NT2/D1 (cell line): ENCODE results near the gene SLC5A1.
A peak's percentile ranks its signal among the peaks of the same experiment; 100 is the strongest.

ENCODE experiments used
- DNase-seq: peaks from one replicate; pipeline ENCODE4 v3.0.0-alpha.2; 2011; ENCODE audit warnings: low read depth, low spot score
- H3K27me3 ChIP-seq: 2 replicates; pipeline ENCODE4 v1.6.0; 2011; ENCODE audit warnings: mild to moderate bottlenecking; ENCODE audit not compliant: insufficient read length, insufficient read depth
- H3K36me3 ChIP-seq: 2 replicates; pipeline ENCODE4 v1.6.1; 2011; ENCODE audit warnings: mild to moderate bottlenecking, low read length, mixed read lengths; ENCODE audit not compliant: insufficient read depth, insufficient read length
- H3K4me1 ChIP-seq: 2 replicates; pipeline ENCODE4 v1.5.1; 2011; ENCODE audit not compliant: insufficient read depth, insufficient read length
- H3K4me3 ChIP-seq: 2 replicates; pipeline ENCODE4 v1.5.1; 2011; ENCODE audit warnings: low read depth; ENCODE audit not compliant: insufficient read length
- H3K9ac ChIP-seq: 2 replicates; pipeline ENCODE4 v1.6.0; 2011; ENCODE audit warnings: low read depth; ENCODE audit not compliant: insufficient read length
- H3K9me3 ChIP-seq: 2 replicates; pipeline ENCODE4 v1.5.1; 2011; ENCODE audit warnings: mild to moderate bottlenecking, low read length; ENCODE audit not compliant: insufficient read depth
- SUZ12 ChIP-seq: IDR thresholded peaks from 2 replicates; pipeline ENCODE4 v1.6.1; 2011; ENCODE audit not compliant: insufficient read length, insufficient read depth; ENCODE audit errors: extremely low read depth
- YY1 ChIP-seq: IDR thresholded peaks from 2 replicates; pipeline ENCODE4 v1.6.1; 2011; ENCODE audit not compliant: insufficient read length, insufficient read depth
- ZNF274 ChIP-seq: IDR thresholded peaks from 2 replicates; pipeline ENCODE4 v1.6.1; 2011; ENCODE audit warnings: mild to moderate bottlenecking, low read depth, low read length

Gene SLC5A1

DNA sequence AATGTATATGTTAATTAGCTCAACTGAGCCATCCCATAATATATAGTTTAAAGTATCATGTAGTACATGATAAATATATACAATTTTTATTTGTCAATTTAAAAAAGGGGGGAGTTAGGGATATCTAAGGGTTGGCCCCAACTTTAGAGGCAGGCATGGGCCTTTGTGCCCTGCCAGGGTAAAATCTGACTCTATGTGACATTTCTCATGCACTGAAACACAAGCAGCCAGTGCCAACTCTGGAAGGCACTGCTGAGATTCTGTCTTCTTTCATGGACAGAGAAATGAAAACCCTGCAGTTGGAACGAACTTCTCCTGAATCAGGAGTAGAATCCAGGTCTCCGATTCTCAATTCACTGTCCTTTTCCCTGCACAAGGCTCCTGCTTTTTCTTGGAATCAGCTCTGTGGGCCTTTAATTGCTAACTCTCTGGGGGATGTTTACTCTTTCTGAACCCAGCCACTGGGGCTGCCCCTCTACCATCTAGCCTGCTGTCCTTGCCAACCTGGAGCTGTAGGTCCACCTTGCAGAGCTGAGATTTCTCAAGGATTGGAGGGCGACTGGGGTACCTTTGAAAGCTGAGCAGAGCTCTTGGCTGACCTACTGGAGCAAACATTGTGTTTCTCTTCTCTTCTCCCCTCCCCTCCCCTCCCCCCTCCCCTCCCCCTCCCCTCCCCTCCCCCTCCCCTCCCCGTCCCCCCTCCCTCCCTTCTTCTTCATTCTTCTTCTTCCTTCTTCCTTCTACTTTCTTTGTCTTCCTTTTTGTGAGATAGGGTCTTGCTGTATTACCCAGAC, 26.7 kb downstream of the SLC5A1 start:
- no peaks in the 10 kb centered on the region for H3K9me3 ChIP-seq
- H3K4me1 ChIP-seq: no peaks in the 10 kb centered on the region
- DNase-seq: no peak
- H3K9ac ChIP-seq: no peak overlapping the region
- H3K4me3 ChIP-seq: no peak overlapping the region
- no peaks in the 10 kb centered on the region for H3K36me3 ChIP-seq
- TF ChIP-seq SUZ12: no peak
- TF ChIP-seq YY1: no peak
- TF ChIP-seq ZNF274: no peak
- H3K27me3 ChIP-seq: no peaks in the 10 kb centered on the region

DNA sequence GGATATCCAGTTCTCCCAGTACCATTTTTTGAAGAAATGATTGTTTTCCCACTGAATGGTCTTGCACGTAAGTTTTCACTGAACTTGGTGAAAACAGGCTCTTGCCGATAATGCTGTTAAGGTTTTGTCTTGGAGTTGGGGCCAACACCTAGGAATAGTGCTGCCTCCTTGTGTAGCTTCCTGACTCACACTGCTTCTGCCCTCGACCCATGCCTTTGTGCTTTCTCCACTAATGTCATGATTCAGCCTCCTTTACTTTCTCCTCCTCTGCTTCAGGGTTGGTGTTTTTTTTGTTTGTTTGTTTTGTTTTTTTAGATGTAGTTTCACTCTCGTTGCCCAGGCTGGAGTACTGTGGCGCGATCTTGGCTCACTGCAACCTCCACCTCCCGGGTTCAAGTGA, 30.2 kb downstream of the SLC5A1 start:
- no peaks in the 10 kb centered on the region for H3K4me1 ChIP-seq

DNA sequence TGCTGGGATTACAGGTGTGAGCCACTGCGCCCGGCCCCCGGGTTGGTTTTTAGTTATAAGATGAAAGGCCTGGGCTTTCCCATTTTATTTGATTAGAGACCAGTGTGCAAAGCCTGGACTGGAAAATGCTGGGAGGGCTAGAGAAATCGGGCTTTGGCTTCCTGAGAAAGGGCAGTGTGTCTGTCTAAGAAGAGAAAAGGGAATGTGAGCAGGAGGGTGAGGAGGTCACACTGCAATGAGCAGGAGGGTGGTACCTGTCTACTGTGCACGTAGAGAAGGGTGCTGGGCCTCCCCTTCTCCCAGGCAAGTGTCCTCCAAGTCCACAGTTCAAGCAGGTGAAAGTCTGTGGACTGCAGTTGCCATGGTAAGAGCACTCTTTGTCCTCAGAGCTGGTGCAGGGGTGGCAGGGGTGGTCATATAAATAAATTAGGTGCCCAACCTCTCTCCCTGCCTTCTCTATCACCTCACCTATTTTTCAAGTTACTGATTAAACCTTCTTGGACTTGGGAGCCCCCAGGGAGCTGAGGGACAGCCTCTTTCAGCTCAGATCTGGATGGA, 30.8 kb downstream of the SLC5A1 start:
- no peak overlapping the region for H3K4me3 ChIP-seq
- no peaks in the 10 kb centered on the region for H3K4me1 ChIP-seq
- H3K9ac ChIP-seq: no peak overlapping the region
- no peaks in the 10 kb centered on the region for H3K27me3 ChIP-seq
- TF ChIP-seq SUZ12 (no peak), ZNF274 (no peak), YY1 (no peak)
- no peak for DNase-seq
- no peaks in the 10 kb centered on the region for H3K36me3 ChIP-seq
- no peaks in the 10 kb centered on the region for H3K9me3 ChIP-seq

More for the DNA sequence above, 30.2 kb downstream of the SLC5A1 start:
- Histone ChIP-seq H3K9me3 (no peaks in the 10 kb centered on the region), H3K9ac (no peak overlapping the region), H3K36me3 (no peaks in the 10 kb centered on the region), H3K27me3 (no peaks in the 10 kb centered on the region), H3K4me3 (no peak overlapping the region)
- DNase-seq: no peak
- TF ChIP-seq SUZ12 (no peak), YY1 (no peak), ZNF274 (no peak)

DNA sequence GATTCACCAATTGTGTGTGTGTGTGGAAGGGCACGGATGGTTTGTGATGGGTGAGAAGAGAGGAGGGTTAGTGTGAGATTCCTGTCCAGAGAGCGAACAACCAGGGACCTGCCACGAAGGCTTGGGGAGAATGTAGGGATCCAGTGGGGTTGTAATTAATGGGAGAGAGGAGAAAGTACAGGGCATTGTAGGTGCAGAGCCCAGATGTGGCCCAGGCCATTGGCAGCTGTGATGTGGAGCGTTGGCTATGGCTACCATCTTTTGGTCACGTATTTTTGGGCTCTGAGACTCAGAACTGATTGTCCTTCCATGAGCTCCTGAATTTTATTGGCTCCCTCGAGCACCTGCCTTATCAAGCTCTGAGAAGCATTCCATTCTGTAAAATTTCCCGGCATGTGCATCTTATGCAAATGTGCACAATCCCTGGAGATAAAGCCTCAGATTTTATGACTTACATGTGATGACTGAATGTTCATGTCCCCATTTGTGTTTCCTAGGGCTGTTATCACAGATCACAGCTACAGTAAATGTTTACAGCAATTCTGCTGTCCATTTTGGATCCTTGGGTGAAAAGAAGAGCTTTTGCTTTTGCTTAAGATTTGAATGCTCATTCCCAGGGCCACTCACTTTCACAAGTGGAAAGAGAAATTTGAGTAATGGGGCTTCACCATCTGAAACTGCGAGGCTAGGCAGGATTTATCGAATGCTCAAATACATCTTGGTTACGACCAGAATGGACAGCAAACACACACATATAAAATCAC, 33.1 kb downstream of the SLC5A1 start:
- H3K27me3 ChIP-seq: no peaks in the 10 kb centered on the region
- no peaks in the 10 kb centered on the region for H3K36me3 ChIP-seq
- no peaks in the 10 kb centered on the region for H3K4me1 ChIP-seq
- TF ChIP-seq YY1 (no peak), ZNF274 (no peak), SUZ12 (no peak)
- no peaks in the 10 kb centered on the region for H3K9me3 ChIP-seq
- H3K9ac ChIP-seq: no peak overlapping the region
- no peak for DNase-seq
- H3K4me3 ChIP-seq: no peak overlapping the region

DNA sequence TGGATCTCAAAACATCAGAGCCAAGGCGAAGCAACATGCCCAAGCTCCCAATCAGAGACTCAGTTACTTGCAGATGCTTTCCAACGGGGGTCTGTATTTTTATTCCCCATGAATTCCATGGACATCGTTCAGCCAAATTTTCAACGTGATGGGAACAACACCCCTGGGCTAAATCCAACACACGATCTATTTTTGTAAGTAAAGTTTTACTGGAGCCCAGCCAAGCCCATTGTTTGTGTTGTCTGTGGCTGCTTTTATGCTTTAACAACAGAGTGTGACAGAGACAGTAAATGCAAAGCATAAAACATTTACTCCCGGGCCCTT, 33.7 kb downstream of the SLC5A1 start:
- Histone ChIP-seq H3K4me1 (no peaks in the 10 kb centered on the region), H3K4me3 (no peak overlapping the region), H3K9me3 (no peaks in the 10 kb centered on the region), H3K27me3 (no peaks in the 10 kb centered on the region), H3K36me3 (no peaks in the 10 kb centered on the region), H3K9ac (no peak overlapping the region)
- no peak for DNase-seq
- TF ChIP-seq SUZ12: no peak
- TF ChIP-seq YY1: no peak
- no peak for TF ChIP-seq ZNF274

DNA sequence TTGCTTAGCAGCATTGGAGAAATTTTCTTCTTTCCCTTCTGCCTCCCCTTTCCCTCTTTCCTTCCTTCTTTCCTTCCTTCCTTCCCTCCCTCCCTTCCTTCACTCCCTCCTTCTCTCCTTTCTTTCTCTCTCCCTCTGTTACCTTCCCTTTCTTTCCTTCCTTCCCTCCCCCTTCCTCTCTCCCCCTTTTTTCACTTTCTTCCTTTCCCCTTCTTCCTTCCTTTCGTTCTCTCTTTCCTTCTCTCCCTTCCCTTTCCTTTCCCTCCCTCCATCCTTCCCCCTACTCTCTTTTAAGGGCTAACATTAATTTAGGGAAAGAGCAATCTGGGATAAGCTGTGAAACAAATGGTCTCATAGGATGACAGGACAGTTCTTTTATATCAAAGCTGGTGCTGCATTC, 34.1 kb downstream of the SLC5A1 start:
- TF ChIP-seq ZNF274 (no peak), SUZ12 (no peak), YY1 (no peak)
- H3K4me3 ChIP-seq: no peak overlapping the region
- no peaks in the 10 kb centered on the region for H3K9me3 ChIP-seq
- no peak overlapping the region for H3K9ac ChIP-seq
- H3K27me3 ChIP-seq: no peaks in the 10 kb centered on the region
- DNase-seq: no peak
- no peaks in the 10 kb centered on the region for H3K36me3 ChIP-seq
- no peaks in the 10 kb centered on the region for H3K4me1 ChIP-seq

DNA sequence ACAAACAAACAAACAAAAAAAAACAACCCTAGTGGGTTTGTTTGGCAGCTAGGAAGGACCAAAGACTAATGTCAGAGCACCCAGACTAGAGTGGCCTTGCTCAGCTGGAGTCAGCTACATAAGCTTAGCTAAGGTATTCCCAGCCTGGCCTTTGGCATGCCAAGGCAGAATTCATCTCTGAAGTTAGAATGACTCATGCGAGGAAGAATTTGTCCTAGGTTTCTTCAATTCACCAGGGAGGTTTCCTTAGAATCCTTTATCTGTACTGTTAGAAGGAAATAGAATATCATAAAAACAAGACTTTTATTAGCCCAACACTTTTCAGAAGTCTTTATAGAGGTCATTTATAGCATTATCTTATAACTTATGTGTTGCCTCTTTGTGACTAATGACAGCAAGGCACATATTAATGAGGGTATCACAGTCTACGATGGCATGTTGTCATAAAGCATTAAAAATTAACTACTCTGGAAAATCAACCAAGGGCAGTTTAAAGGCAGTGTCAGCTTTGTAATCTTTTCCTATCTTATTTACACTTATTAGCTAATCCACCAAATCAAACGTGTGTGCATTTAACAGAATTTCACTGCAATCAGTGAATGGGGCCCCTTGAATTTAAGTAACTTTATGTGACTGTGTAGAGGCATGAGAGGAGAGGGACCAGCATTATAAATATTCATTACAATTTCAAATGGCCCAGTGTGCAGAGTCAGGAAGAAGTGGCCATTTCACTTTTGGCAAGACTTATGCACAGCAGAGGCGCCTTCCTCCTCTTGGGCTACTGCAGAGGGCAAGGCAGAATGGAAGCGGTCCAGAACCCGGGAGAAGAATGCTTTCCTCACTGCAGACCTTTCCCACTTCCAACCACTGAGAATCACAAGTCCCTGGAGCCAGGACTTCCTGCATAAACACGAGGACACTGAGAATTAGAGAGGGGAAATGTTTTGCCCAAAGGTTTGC, 36.3 kb downstream of the SLC5A1 start:
- H3K27me3 ChIP-seq: no peaks in the 10 kb centered on the region
- peak; percentile 47 for DNase-seq
- H3K9ac ChIP-seq: no peak overlapping the region
- no peaks in the 10 kb centered on the region for H3K4me1 ChIP-seq
- H3K36me3 ChIP-seq: no peaks in the 10 kb centered on the region
- no peak overlapping the region for H3K4me3 ChIP-seq
- no peaks in the 10 kb centered on the region for H3K9me3 ChIP-seq
- TF ChIP-seq SUZ12 (no peak), ZNF274 (no peak), YY1 (no peak)
